Endothelial cell of umbilical vein (primary cell): ENCODE data around the gene CENPS. TPM values are rescaled to one million over a fixed set of nuclear protein-coding genes. Genes with fewer than 3 reads are reported as not detected.

Source experiments
- polyA plus RNA-seq, 4 experiments: library from polyadenylated mRNA; depleted of rRNA in 3 of 4; stranded (reverse) in 3 of 4; unstranded in 1 of 4; fragments of >200 nt; gene quantifications; 2 replicates each; pipeline versions ENCODE4 v1.2.1 to v1.2.3, GENCODE V29; 2011 to 2012; ENCODE audit warnings: missing spikeins in 1 of 4
- total RNA-seq: library from RNA; stranded (reverse); gene quantifications from 2 replicates; pipeline ENCODE4 v1.2.3, GENCODE V29; 2021

The CENPS gene
- total and polyA plus RNA-seq, 2 donors (not counting 3 experiments of a cell fraction or from before 2014, with no cell fraction given) = 10.2 to 16.2 TPM

Other genes with a start within 250 kb of the CENPS start
- 46.6 and 58.6 TPM in 2 replicates for gene KIF1B, start 219.9 kb upstream of the CENPS start, total RNA-seq
- 14.8 and 15.5 TPM in 2 replicates for gene KIF1B, start 219.9 kb upstream of the CENPS start, polyA plus RNA-seq
- 303 and 307 TPM in 2 replicates for gene PGD, start 31.4 kb upstream of the CENPS start, total RNA-seq
- 189 and 196 TPM in 2 replicates for gene PGD, start 31.4 kb upstream of the CENPS start, polyA plus RNA-seq
- not detected in 2 replicates for gene CORT, start 19.6 kb downstream of the CENPS start, total RNA-seq
- gene CORT, start 19.6 kb downstream of the CENPS start, polyA plus RNA-seq = 0.11 TPM in 1 of 2 replicates, not detected in the other
- 44.5 and 45.9 TPM in 2 replicates for gene DFFA, start 42.1 kb downstream of the CENPS start, total RNA-seq
- gene DFFA, start 42.1 kb downstream of the CENPS start, polyA plus RNA-seq = 21.0 and 30.0 TPM in 2 replicates
- gene PEX14, start 44.5 kb downstream of the CENPS start, total RNA-seq = 22.8 and 26.5 TPM in 2 replicates
- gene PEX14, start 44.5 kb downstream of the CENPS start, polyA plus RNA-seq = 19.5 and 20.1 TPM in 2 replicates